ENCODE data around the gene OMP.

GRCh38 chr11:77115181-77115611, 12.6 kb downstream of the OMP start:
- TF ChIP-seq POLR2A (IDR thresholded peaks at IDR 0.05; ENCODE audit: low read depth, low read length) = no peak
- TF ChIP-seq POLR2AphosphoS5 (IDR thresholded peaks at IDR 0.05; ENCODE audit: low read depth, low read length) = no peak
- no peak for TF ChIP-seq TAF1 (IDR thresholded peaks at IDR 0.05; ENCODE audit: borderline replicate concordance, low read depth, low read length)

Data from GM12892 (cell line).